ENCODE data around the gene STX17.

The STX17 gene

GRCh38 chr9:99873531-99873930 lies 32.9 kb upstream of the STX17 start:
- Histone ChIP-seq H3K9me3 (ENCODE audit: control insufficient read depth in 2 of 2, low read length in 2 of 2) (no peaks in the 10 kb centered on the region), H3K27ac (ENCODE audit: low read length) (no peak overlapping the region), H3K36me3 (ENCODE audit: control insufficient read depth in 2 of 2, insufficient read depth in 2 of 2, low read length in 2 of 2) (no peaks in the 10 kb centered on the region), H3K4me1 (ENCODE audit: control insufficient read depth, insufficient read depth, low read length) (no peaks in the 10 kb centered on the region), H3K4me3 (ENCODE audit: low read length in 2 of 2) (no peak overlapping the region), H3K9ac (ENCODE audit: low read length in 2 of 2) (no peak overlapping the region), H3K27me3 (ENCODE audit: control insufficient read depth in 1 of 2, insufficient read depth in 2 of 2, low read length in 2 of 2) (no peaks in the 10 kb centered on the region)

- H3K27me3 ChIP-seq (ENCODE audit: control insufficient read depth in 1 of 2, insufficient read depth in 2 of 2, low read length in 2 of 2) = no peaks in the 10 kb centered on the region
- no peaks in the 10 kb centered on the region for H3K9me3 ChIP-seq (ENCODE audit: control insufficient read depth in 2 of 2, low read length in 2 of 2)
- H3K27ac ChIP-seq (ENCODE audit: low read length) = no peak overlapping the region
- no peaks in the 10 kb centered on the region for H3K36me3 ChIP-seq (ENCODE audit: control insufficient read depth in 2 of 2, insufficient read depth in 2 of 2, low read length in 2 of 2)
- no peak overlapping the region for H3K9ac ChIP-seq (ENCODE audit: low read length in 2 of 2)
- H3K4me1 ChIP-seq (ENCODE audit: control insufficient read depth, insufficient read depth, low read length) = no peaks in the 10 kb centered on the region
- H3K4me3 ChIP-seq (ENCODE audit: low read length in 2 of 2) = no peak overlapping the region
These were observed 32.4 kb upstream of the STX17 start for GRCh38 chr9:99873943-99874584.

GRCh38 chr9:99876190-99876589 lies 30.3 kb upstream of the STX17 start:
- Histone ChIP-seq H3K36me3 (ENCODE audit: control insufficient read depth in 2 of 2, insufficient read depth in 2 of 2, low read length in 2 of 2) (no peaks in the 10 kb centered on the region), H3K27ac (ENCODE audit: low read length) (no peak overlapping the region), H3K9me3 (ENCODE audit: control insufficient read depth in 2 of 2, low read length in 2 of 2) (no peaks in the 10 kb centered on the region), H3K9ac (ENCODE audit: low read length in 2 of 2) (no peak overlapping the region), H3K4me3 (ENCODE audit: low read length in 2 of 2) (no peak overlapping the region), H3K27me3 (ENCODE audit: control insufficient read depth in 1 of 2, insufficient read depth in 2 of 2, low read length in 2 of 2) (no peaks in the 10 kb centered on the region), H3K4me1 (ENCODE audit: control insufficient read depth, insufficient read depth, low read length) (no peaks in the 10 kb centered on the region)

GRCh38 chr9:99878651-99879050 lies 27.8 kb upstream of the STX17 start:
- no peaks in the 10 kb centered on the region for H3K36me3 ChIP-seq (ENCODE audit: control insufficient read depth in 2 of 2, insufficient read depth in 2 of 2, low read length in 2 of 2)
- no peak overlapping the region for H3K4me3 ChIP-seq (ENCODE audit: low read length in 2 of 2)
- no peak overlapping the region for H3K27ac ChIP-seq (ENCODE audit: low read length)
- no peak overlapping the region for H3K9ac ChIP-seq (ENCODE audit: low read length in 2 of 2)
- H3K4me1 ChIP-seq (ENCODE audit: control insufficient read depth, insufficient read depth, low read length) = no peaks in the 10 kb centered on the region
- H3K9me3 ChIP-seq (ENCODE audit: control insufficient read depth in 2 of 2, low read length in 2 of 2) = no peaks in the 10 kb centered on the region
- H3K27me3 ChIP-seq (ENCODE audit: control insufficient read depth in 1 of 2, insufficient read depth in 2 of 2, low read length in 2 of 2) = no peaks in the 10 kb centered on the region

- Histone ChIP-seq H3K4me1 (ENCODE audit: control insufficient read depth, insufficient read depth, low read length) (no peaks in the 10 kb centered on the region), H3K36me3 (ENCODE audit: control insufficient read depth in 2 of 2, insufficient read depth in 2 of 2, low read length in 2 of 2) (no peaks in the 10 kb centered on the region), H3K27me3 (ENCODE audit: control insufficient read depth in 1 of 2, insufficient read depth in 2 of 2, low read length in 2 of 2) (no peaks in the 10 kb centered on the region), H3K4me3 (ENCODE audit: low read length in 2 of 2) (no peak overlapping the region), H3K9me3 (ENCODE audit: control insufficient read depth in 2 of 2, low read length in 2 of 2) (no peaks in the 10 kb centered on the region), H3K9ac (ENCODE audit: low read length in 2 of 2) (no peak overlapping the region), H3K27ac (ENCODE audit: low read length) (no peak overlapping the region)
These were observed 24.7 kb upstream of the STX17 start for GRCh38 chr9:99881769-99882168.

DNA sequence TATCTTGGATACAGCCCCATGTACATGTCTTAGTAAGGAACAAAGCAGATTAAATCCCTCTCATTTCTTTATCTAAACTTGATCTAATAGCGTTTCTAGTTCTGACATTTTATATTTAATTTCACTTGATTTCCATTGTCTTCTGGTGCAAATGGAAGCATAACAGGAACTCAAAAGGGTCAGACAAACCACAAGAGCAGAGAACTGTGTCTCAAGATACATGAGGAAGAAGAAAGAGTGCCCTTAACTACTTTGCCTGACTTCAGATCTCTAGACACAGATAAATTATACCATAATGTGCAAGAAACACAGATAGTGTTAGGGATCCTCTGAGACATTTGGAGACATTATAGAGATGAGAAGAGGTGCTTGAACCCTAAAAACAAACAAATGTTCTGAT lies 20.7 kb upstream of the STX17 start:
- Histone ChIP-seq H3K9ac (ENCODE audit: low read length in 2 of 2) (no peak overlapping the region), H3K27ac (ENCODE audit: low read length) (no peak overlapping the region), H3K9me3 (ENCODE audit: control insufficient read depth in 2 of 2, low read length in 2 of 2) (no peaks in the 10 kb centered on the region), H3K36me3 (ENCODE audit: control insufficient read depth in 2 of 2, insufficient read depth in 2 of 2, low read length in 2 of 2) (no peaks in the 10 kb centered on the region), H3K4me3 (ENCODE audit: low read length in 2 of 2) (no peak overlapping the region), H3K4me1 (ENCODE audit: control insufficient read depth, insufficient read depth, low read length) (no peaks in the 10 kb centered on the region), H3K27me3 (ENCODE audit: control insufficient read depth in 1 of 2, insufficient read depth in 2 of 2, low read length in 2 of 2) (no peaks in the 10 kb centered on the region)

- no peaks in the 10 kb centered on the region for H3K4me1 ChIP-seq (ENCODE audit: control insufficient read depth, insufficient read depth, low read length)
- no peak overlapping the region for H3K4me3 ChIP-seq (ENCODE audit: low read length in 2 of 2)
- no peak overlapping the region for H3K9ac ChIP-seq (ENCODE audit: low read length in 2 of 2)
- no peaks in the 10 kb centered on the region for H3K36me3 ChIP-seq (ENCODE audit: control insufficient read depth in 2 of 2, insufficient read depth in 2 of 2, low read length in 2 of 2)
- no peaks in the 10 kb centered on the region for H3K27me3 ChIP-seq (ENCODE audit: control insufficient read depth in 1 of 2, insufficient read depth in 2 of 2, low read length in 2 of 2)
- no peak overlapping the region for H3K27ac ChIP-seq (ENCODE audit: low read length)
- no peaks in the 10 kb centered on the region for H3K9me3 ChIP-seq (ENCODE audit: control insufficient read depth in 2 of 2, low read length in 2 of 2)
These were observed 17.3 kb upstream of the STX17 start for GRCh38 chr9:99889120-99889519.

DNA sequence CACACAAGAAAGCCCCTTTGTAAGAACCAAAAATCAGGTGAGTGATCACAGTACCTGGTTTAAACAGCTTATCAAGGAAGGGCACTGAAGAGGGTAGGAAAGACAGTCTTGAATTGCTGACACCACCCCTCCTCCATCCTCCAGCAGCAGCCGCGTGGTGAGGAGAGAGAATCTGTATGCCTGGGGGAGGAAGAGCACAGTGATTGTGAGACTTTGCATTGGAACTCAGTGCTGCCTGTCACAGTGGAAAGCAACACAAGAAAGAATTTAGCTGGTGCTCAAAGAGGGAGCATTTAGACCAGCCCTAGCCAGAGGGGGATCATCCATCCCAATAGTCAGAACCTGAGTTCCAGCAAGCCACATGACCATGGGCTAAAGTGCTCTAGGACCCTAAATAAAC lies 11.6 kb upstream of the STX17 start:
- Histone ChIP-seq H3K36me3 (ENCODE audit: control insufficient read depth in 2 of 2, insufficient read depth in 2 of 2, low read length in 2 of 2) (no peaks in the 10 kb centered on the region), H3K27me3 (ENCODE audit: control insufficient read depth in 1 of 2, insufficient read depth in 2 of 2, low read length in 2 of 2) (no peaks in the 10 kb centered on the region), H3K4me1 (ENCODE audit: control insufficient read depth, insufficient read depth, low read length) (no peaks in the 10 kb centered on the region), H3K27ac (ENCODE audit: low read length) (no peak overlapping the region), H3K4me3 (ENCODE audit: low read length in 2 of 2) (no peak overlapping the region), H3K9ac (ENCODE audit: low read length in 2 of 2) (no peak overlapping the region), H3K9me3 (ENCODE audit: control insufficient read depth in 2 of 2, low read length in 2 of 2) (no peaks in the 10 kb centered on the region)

GRCh38 chr9:99895510-99895909 lies 10.9 kb upstream of the STX17 start:
- H3K27ac ChIP-seq (ENCODE audit: low read length) = no peak overlapping the region

DNA sequence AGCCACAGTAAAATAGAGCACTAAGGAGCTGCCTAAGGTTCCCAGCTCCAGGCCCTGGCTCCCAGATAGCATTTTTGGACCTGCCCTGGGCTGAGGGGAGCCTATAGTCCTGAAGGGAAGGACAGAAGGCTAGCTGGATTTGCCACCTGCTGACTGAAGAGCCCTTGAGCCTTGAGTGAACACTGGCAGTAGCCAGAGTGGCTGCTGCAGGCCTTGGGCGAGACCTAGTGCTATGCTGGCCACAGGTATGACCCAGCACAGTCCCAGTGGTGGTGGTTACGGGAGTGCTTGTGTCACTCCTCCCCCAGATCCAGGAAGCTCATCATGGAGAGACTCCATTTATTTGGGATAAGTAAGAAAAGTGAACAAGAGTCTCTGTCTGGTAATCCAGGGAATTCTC lies 10.3 kb upstream of the STX17 start:
- Histone ChIP-seq H3K36me3 (ENCODE audit: control insufficient read depth in 2 of 2, insufficient read depth in 2 of 2, low read length in 2 of 2) (no peaks in the 10 kb centered on the region), H3K9ac (ENCODE audit: low read length in 2 of 2) (no peak overlapping the region), H3K27ac (ENCODE audit: low read length) (no peak overlapping the region), H3K27me3 (ENCODE audit: control insufficient read depth in 1 of 2, insufficient read depth in 2 of 2, low read length in 2 of 2) (no peaks in the 10 kb centered on the region), H3K4me1 (ENCODE audit: control insufficient read depth, insufficient read depth, low read length) (no peaks in the 10 kb centered on the region), H3K4me3 (ENCODE audit: low read length in 2 of 2) (no peak overlapping the region), H3K9me3 (ENCODE audit: control insufficient read depth in 2 of 2, low read length in 2 of 2) (no peaks in the 10 kb centered on the region)

More at GRCh38 chr9:99895510-99895909, 10.9 kb upstream of the STX17 start:
- Histone ChIP-seq H3K9ac (ENCODE audit: low read length in 2 of 2) (no peak overlapping the region), H3K4me1 (ENCODE audit: control insufficient read depth, insufficient read depth, low read length) (no peaks in the 10 kb centered on the region), H3K9me3 (ENCODE audit: control insufficient read depth in 2 of 2, low read length in 2 of 2) (no peaks in the 10 kb centered on the region), H3K36me3 (ENCODE audit: control insufficient read depth in 2 of 2, insufficient read depth in 2 of 2, low read length in 2 of 2) (no peaks in the 10 kb centered on the region), H3K4me3 (ENCODE audit: low read length in 2 of 2) (no peak overlapping the region), H3K27me3 (ENCODE audit: control insufficient read depth in 1 of 2, insufficient read depth in 2 of 2, low read length in 2 of 2) (no peaks in the 10 kb centered on the region)

- H3K27me3 ChIP-seq (ENCODE audit: control insufficient read depth in 1 of 2, insufficient read depth in 2 of 2, low read length in 2 of 2) = no peaks in the 10 kb centered on the region
- H3K9ac ChIP-seq (ENCODE audit: low read length in 2 of 2) = no peak overlapping the region
- no peak overlapping the region for H3K4me3 ChIP-seq (ENCODE audit: low read length in 2 of 2)
- no peaks in the 10 kb centered on the region for H3K9me3 ChIP-seq (ENCODE audit: control insufficient read depth in 2 of 2, low read length in 2 of 2)
- H3K36me3 ChIP-seq (ENCODE audit: control insufficient read depth in 2 of 2, insufficient read depth in 2 of 2, low read length in 2 of 2) = no peaks in the 10 kb centered on the region
- H3K27ac ChIP-seq (ENCODE audit: low read length) = no peak overlapping the region
- H3K4me1 ChIP-seq (ENCODE audit: control insufficient read depth, insufficient read depth, low read length) = no peaks in the 10 kb centered on the region
These were observed 3.1 kb upstream of the STX17 start for GRCh38 chr9:99903393-99903792.
